ENCODE data around the gene USP37. TPM values are rescaled to one million over a fixed set of nuclear protein-coding genes. Genes with fewer than 3 reads are reported as not detected.

Gene USP37
- total RNA-seq, 3 donors from 2014 or later, result 30.9 to 31.4 (median 31.2) TPM

GRCh38 chr2:218438596-218438995 is 129.6 kb downstream of the USP37 start:
- Mint-ChIP-seq H3K27me3 (ENCODE audit: low read depth) (no peaks in the 10 kb centered on the region), H3K9me3 (no peaks in the 10 kb centered on the region), H3K4me1 (ENCODE audit: low read depth) (no peaks in the 10 kb centered on the region), H3K36me3 (ENCODE audit: insufficient read depth) (no peaks in the 10 kb centered on the region), H3K4me3 (no peak overlapping the region)
- ATAC-seq (no peak), DNase-seq (no peak)

DNA sequence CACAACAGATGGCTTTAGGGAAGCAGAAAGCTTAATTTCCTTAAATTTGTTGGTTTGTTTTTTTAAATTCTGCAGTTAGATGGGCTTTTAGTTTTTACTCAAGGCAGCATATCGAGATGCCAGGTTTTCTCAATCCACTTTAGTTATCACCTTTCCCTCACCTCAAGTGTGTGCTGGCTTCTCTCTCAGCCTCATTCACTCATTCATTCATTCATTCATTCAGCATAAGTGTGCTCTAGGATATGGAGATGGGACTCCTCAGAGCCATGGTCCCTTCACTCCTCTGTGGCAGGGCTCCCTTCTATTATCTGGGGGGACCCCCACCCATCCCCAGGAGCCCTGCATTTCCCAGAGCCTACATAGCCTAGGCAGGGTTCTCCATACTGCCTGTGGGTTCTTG is 130.2 kb downstream of the USP37 start:
- no peaks in the 10 kb centered on the region for H3K36me3 Mint-ChIP-seq (ENCODE audit: insufficient read depth)
- H3K9me3 Mint-ChIP-seq, result no peaks in the 10 kb centered on the region
- no peaks in the 10 kb centered on the region for H3K4me1 Mint-ChIP-seq (ENCODE audit: low read depth)
- ATAC-seq, result no peak
- no peak for DNase-seq
- no peaks in the 10 kb centered on the region for H3K27me3 Mint-ChIP-seq (ENCODE audit: low read depth)
- H3K4me3 Mint-ChIP-seq, result no peak overlapping the region

- Mint-ChIP-seq H3K9me3 (no peaks in the 10 kb centered on the region), H3K36me3 (ENCODE audit: insufficient read depth) (no peaks in the 10 kb centered on the region), H3K4me1 (ENCODE audit: low read depth) (no peaks in the 10 kb centered on the region), H3K4me3 (no peak overlapping the region), H3K27me3 (ENCODE audit: low read depth) (no peaks in the 10 kb centered on the region)
- no peak for ATAC-seq
- DNase-seq, result no peak
These were observed 131.2 kb downstream of the USP37 start for GRCh38 chr2:218436992-218437391.

DNA sequence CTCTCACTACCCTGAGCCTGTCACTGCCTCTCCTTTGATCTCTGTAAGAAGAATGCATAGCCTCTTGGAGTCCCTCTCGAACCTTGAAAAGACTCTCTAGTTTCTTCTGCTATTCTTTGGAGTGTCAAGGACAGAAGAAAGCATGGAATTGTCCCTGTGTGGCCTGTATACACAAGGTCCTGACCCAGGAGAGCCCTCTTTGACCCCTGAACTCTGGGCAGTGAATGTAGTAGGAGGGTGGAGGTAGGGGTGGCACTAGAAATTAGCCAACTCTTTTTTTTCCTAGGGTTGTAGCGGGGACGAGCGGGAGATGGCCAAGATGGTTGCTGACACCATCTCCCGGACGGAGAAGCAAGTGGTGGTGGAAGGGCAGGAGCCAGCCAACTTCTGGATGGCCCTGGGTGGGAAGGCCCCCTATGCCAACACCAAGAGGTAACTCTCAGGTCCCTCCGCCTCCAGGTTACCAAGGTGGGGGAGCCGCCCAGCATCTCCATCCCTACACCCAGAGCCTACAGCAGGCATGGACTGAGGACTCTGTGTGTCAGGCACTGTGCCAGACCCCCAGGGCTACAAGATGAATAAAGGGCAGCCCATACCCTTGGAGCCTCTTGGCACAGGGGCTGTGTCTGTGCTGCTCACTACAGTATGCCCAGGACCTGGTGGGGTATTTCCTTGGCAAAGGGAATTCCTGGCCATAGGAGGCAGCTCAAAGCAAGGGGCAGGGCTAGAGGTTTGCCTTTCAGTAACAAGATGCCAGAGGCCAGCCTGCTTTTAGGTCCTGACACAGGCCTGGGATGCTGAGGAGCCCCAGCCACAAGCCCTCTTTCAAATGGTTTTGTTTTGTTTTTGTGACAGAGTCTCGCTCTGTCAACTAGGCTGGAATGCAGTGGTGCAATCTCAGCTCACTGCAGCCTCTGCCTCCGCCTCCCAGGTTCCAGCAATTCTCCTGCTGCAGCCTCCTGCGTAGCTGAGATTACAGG is 132.9 kb downstream of the USP37 start:
- no peak for ATAC-seq

GRCh38 chr2:218434456-218434855 is 133.7 kb downstream of the USP37 start:
- no peaks in the 10 kb centered on the region for H3K27me3 Mint-ChIP-seq (ENCODE audit: low read depth)
- H3K36me3 Mint-ChIP-seq (ENCODE audit: insufficient read depth), result no peaks in the 10 kb centered on the region
- DNase-seq, result no peak

More for the DNA sequence above, 132.9 kb downstream of the USP37 start:
- no peak for DNase-seq
- Mint-ChIP-seq H3K9me3 (no peaks in the 10 kb centered on the region), H3K36me3 (ENCODE audit: insufficient read depth) (no peaks in the 10 kb centered on the region), H3K27me3 (ENCODE audit: low read depth) (no peaks in the 10 kb centered on the region), H3K4me3 (no peak overlapping the region), H3K4me1 (ENCODE audit: low read depth) (no peaks in the 10 kb centered on the region)

DNA sequence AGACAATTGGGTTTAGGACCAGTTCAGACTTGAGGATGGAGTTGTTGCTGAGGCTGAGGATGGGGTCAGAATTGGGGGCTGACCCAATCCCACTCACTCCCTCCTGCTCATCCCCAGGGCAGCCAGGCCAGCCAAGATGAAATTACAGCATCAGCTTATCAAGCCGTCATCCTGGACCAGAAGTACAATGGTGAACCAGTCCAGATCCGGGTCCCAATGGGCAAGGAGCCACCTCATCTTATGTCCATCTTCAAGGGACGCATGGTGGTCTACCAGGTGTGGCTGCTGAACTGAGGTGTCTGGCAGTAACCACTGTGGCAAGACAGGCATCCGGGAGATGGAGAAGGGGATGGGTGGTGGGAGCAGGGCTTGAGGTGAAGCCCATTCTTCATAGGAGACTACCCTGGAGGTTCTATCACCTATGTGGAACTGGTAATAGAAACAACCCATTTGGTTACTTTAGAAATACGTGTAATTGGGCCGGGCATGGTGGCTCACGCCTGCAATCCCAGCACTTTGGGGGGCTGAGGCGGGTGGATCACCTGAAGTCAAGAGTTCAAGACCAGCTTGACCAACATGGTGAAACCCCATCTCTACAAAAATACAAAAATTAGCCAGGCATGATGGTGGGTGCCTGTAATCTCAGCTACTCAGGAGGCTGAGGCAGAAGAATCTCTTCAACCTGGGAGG is 135.3 kb downstream of the USP37 start:
- Mint-ChIP-seq H3K27me3 (ENCODE audit: low read depth) (no peaks in the 10 kb centered on the region), H3K4me1 (ENCODE audit: low read depth) (no peaks in the 10 kb centered on the region), H3K9me3 (no peaks in the 10 kb centered on the region), H3K4me3 (no peak overlapping the region), H3K36me3 (ENCODE audit: insufficient read depth) (no peaks in the 10 kb centered on the region)
- no peak for DNase-seq
- no peak for ATAC-seq

More at GRCh38 chr2:218434456-218434855, 133.7 kb downstream of the USP37 start:
- Mint-ChIP-seq H3K9me3 (no peaks in the 10 kb centered on the region), H3K4me1 (ENCODE audit: low read depth) (no peaks in the 10 kb centered on the region), H3K4me3 (no peak overlapping the region)
- ATAC-seq, result no peak

GRCh38 chr2:218431878-218432277 is 136.3 kb downstream of the USP37 start:
- no peak overlapping the region for H3K4me3 Mint-ChIP-seq
- no peaks in the 10 kb centered on the region for H3K4me1 Mint-ChIP-seq (ENCODE audit: low read depth)
- no peaks in the 10 kb centered on the region for H3K36me3 Mint-ChIP-seq (ENCODE audit: insufficient read depth)
- H3K9me3 Mint-ChIP-seq, result no peaks in the 10 kb centered on the region
- H3K27me3 Mint-ChIP-seq (ENCODE audit: low read depth), result no peaks in the 10 kb centered on the region
- DNase-seq (no peak), ATAC-seq (no peak)

DNA sequence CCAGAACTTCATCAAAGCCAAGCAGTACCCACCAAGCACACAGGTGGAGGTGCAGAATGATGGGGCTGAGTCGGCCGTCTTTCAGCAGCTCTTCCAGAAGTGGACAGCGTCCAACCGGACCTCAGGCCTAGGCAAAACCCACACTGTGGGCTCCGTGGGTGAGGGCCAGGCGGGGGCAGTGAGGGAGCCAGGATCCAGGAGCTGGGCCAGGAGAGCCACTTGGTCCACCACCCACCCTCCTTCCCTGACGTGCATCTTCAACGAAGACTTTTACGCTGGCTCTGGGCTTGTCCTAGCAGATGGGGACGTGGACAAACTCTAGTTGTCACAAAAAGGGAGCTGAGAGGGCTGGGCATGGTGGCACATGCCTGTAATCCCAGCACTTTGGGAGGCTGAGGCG is 137.4 kb downstream of the USP37 start:
- H3K36me3 Mint-ChIP-seq (ENCODE audit: insufficient read depth), result no peaks in the 10 kb centered on the region
- no peaks in the 10 kb centered on the region for H3K9me3 Mint-ChIP-seq

GRCh38 chr2:218429911-218430692 is 138.0 kb downstream of the USP37 start:
- Mint-ChIP-seq H3K9me3 (no peaks in the 10 kb centered on the region), H3K36me3 (ENCODE audit: insufficient read depth) (no peaks in the 10 kb centered on the region), H3K4me3 (no peak overlapping the region), H3K4me1 (ENCODE audit: low read depth) (no peaks in the 10 kb centered on the region), H3K27me3 (ENCODE audit: low read depth) (no peaks in the 10 kb centered on the region)
- no peak for DNase-seq
- ATAC-seq, result no peak

More for the DNA sequence above, 137.4 kb downstream of the USP37 start:
- no peaks in the 10 kb centered on the region for H3K4me1 Mint-ChIP-seq (ENCODE audit: low read depth)
- H3K4me3 Mint-ChIP-seq, result no peak overlapping the region
- no peaks in the 10 kb centered on the region for H3K27me3 Mint-ChIP-seq (ENCODE audit: low read depth)
- DNase-seq, result no peak
- ATAC-seq, result no peak

DNA sequence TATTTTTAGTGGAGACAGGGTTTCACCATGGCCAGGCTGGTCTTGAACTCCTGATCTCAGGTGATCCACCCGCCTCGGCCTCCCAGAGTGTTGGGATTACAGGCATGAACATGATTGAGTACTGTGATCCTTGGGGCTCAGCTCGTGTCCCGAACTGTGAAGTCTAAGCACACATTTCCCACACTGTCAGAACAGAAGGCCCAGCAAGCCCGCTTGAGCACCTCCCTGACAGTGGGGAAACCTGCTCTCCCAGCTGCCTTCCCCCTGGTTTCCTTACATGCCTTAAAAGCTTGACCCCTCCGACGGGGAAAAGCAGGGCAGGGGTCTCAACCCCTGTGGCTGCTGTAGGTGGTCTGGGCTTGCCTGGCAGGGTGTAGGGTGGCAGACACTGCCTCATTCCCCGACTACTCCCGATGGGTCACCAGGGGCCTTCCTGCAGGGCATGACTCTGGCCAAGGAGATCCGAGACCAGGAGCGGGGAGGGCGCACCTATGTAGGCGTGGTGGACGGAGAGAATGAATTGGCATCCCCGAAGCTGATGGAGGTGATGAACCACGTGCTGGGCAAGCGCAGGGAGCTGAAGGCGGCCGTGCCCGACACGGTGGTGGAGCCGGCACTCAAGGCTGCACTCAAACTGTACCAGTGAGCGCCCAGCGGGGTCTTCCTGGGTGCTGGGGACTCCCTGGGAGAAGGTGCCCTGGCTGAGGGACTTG is 139.1 kb downstream of the USP37 start:
- no peaks in the 10 kb centered on the region for H3K9me3 Mint-ChIP-seq
- ATAC-seq (no peak), DNase-seq (no peak)

DNA sequence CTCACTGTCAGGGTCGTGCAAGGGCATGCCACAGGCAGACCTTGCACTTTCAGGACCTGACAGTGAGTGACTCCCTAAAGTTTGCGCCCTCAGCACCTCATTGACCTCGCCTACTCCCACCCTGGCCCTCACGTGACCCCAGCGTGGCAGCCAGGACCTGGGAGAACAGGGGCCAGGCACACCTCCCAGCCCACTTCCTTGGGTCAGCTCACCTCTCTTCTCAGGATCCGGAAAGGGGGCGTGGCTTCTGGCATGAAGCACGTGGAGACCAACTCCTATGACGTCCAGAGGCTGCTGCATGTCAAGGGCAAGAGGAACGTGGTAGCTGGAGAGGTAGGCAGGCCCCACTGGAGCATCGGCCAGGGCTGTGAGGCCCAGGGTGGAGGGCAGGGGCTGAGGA is 140.4 kb downstream of the USP37 start:
- Mint-ChIP-seq H3K4me1 (ENCODE audit: low read depth) (no peaks in the 10 kb centered on the region), H3K27me3 (ENCODE audit: low read depth) (no peaks in the 10 kb centered on the region), H3K36me3 (ENCODE audit: insufficient read depth) (no peaks in the 10 kb centered on the region), H3K9me3 (no peaks in the 10 kb centered on the region), H3K4me3 (no peak overlapping the region)
- ATAC-seq, result no peak
- no peak for DNase-seq

More for the DNA sequence above, 139.1 kb downstream of the USP37 start:
- no peaks in the 10 kb centered on the region for H3K27me3 Mint-ChIP-seq (ENCODE audit: low read depth)
- H3K4me1 Mint-ChIP-seq (ENCODE audit: low read depth), result no peaks in the 10 kb centered on the region
- no peak overlapping the region for H3K4me3 Mint-ChIP-seq
- no peaks in the 10 kb centered on the region for H3K36me3 Mint-ChIP-seq (ENCODE audit: insufficient read depth)

- H3K27me3 Mint-ChIP-seq (ENCODE audit: low read depth), result no peaks in the 10 kb centered on the region
- DNase-seq (no peak), ATAC-seq (no peak)
- no peaks in the 10 kb centered on the region for H3K9me3 Mint-ChIP-seq
- no peaks in the 10 kb centered on the region for H3K36me3 Mint-ChIP-seq (ENCODE audit: insufficient read depth)
- H3K4me1 Mint-ChIP-seq (ENCODE audit: low read depth), result no peaks in the 10 kb centered on the region
- H3K4me3 Mint-ChIP-seq, result no peak overlapping the region
These were observed 142.6 kb downstream of the USP37 start for GRCh38 chr2:218425531-218425930.

GRCh38 chr2:218423584-218423983 is 144.6 kb downstream of the USP37 start:
- no peak for ATAC-seq
- Mint-ChIP-seq H3K4me1 (ENCODE audit: low read depth) (no peaks in the 10 kb centered on the region), H3K9me3 (no peaks in the 10 kb centered on the region), H3K27me3 (ENCODE audit: low read depth) (no peaks in the 10 kb centered on the region), H3K36me3 (ENCODE audit: insufficient read depth) (no peaks in the 10 kb centered on the region), H3K4me3 (no peak overlapping the region)
- DNase-seq, result no peak
